Neural cell (in vitro differentiated cells): ENCODE data around the gene NOL7. TPM values are rescaled to one million over a fixed set of nuclear protein-coding genes. Genes with fewer than 3 reads are reported as not detected.

Experiments used
- H2AFZ ChIP-seq: fragments of 200-600, 300-800 bp; sonication (generic), shearing (Covaris generic); 2 replicates; pipeline ENCODE4 v1.6.0; 2014; ENCODE audit warnings: low read depth, mild to moderate bottlenecking, antibody characterized with exemption, low read length, moderate library complexity
- H3F3A ChIP-seq: fragments of 200-600 bp; shearing (Covaris generic); 2 replicates; pipeline ENCODE4 v1.6.1; 2016; ENCODE audit warnings: mild to moderate bottlenecking, moderate library complexity, mixed read lengths, antibody characterized with exemption, low read length; ENCODE audit not compliant: insufficient read depth, poor library complexity, severe bottlenecking
- H3K27ac ChIP-seq: fragments of 200-600, 300-800 bp; sonication (generic), shearing (Covaris generic); 2 replicates; pipeline ENCODE4 v1.5.1; 2014; ENCODE audit warnings: mild to moderate bottlenecking, low read length, moderate library complexity
- H3K27me3 ChIP-seq: fragments of 300-800, 200-600 bp; sonication (generic), shearing (Covaris generic); 2 replicates; pipeline ENCODE4 v1.6.0; 2014; ENCODE audit warnings: mild to moderate bottlenecking, low read depth, low read length, moderate library complexity; ENCODE audit not compliant: insufficient read depth
- H3K36me3 ChIP-seq: fragments of 300-800, 200-600 bp; sonication (generic), shearing (Covaris generic); 2 replicates; pipeline ENCODE4 v1.5.1; 2014; ENCODE audit warnings: mild to moderate bottlenecking, antibody characterized with exemption, low read length, moderate library complexity; ENCODE audit not compliant: insufficient read depth
- H3K4me2 ChIP-seq: fragments of 300-800, 200-600 bp; sonication (generic), shearing (Covaris generic); 2 replicates; pipeline ENCODE4 v1.6.0; 2014; ENCODE audit warnings: mild to moderate bottlenecking, low read length
- H3K4me3 ChIP-seq: fragments of 300-800, 200-600 bp; sonication (generic), shearing (Covaris generic); 2 replicates; pipeline ENCODE4 v1.5.1; 2014; ENCODE audit warnings: mild to moderate bottlenecking, low read length, moderate library complexity
- H3K79me2 ChIP-seq: fragments of 200-600 bp; shearing (Covaris generic); replicated peaks from 2 replicates; pipeline ENCODE4 v1.6.0; 2014; ENCODE audit warnings: mild to moderate bottlenecking, low read length, moderate library complexity; ENCODE audit not compliant: insufficient read depth
- H3K9ac ChIP-seq: fragments of 300-800, 200-600 bp; sonication (generic), shearing (Covaris generic); 2 replicates; pipeline ENCODE4 v1.6.1; 2016; ENCODE audit warnings: mild to moderate bottlenecking, low read length, mixed read lengths
- H3K9me2 ChIP-seq: fragments of 200-600 bp; shearing (Covaris generic); 2 replicates; pipeline ENCODE4 v1.6.1; 2016; ENCODE audit warnings: mild to moderate bottlenecking, low read length, mixed read lengths; ENCODE audit not compliant: insufficient read depth
- H3K9me3 ChIP-seq: fragments of 200-600, 300-800 bp; sonication (generic), shearing (Covaris generic); 2 replicates; pipeline ENCODE4 v1.6.1; 2016; ENCODE audit warnings: mild to moderate bottlenecking, mixed run types, low read length, moderate library complexity, mixed read lengths
- H4K20me1 ChIP-seq: fragments of 200-600 bp; shearing (Covaris generic); 2 replicates; pipeline ENCODE4 v1.6.1; 2016; ENCODE audit warnings: mild to moderate bottlenecking, mixed run types; ENCODE audit not compliant: insufficient read depth
- EP300 ChIP-seq: fragments of 450-650 bp; conservative IDR thresholded peaks from 2 replicates; pipeline ENCODE4 v1.6.1; 2014; ENCODE audit warnings: antibody characterized with exemption, mild to moderate bottlenecking, moderate library complexity; ENCODE audit not compliant: poor library complexity, severe bottlenecking
- EZH2 ChIP-seq: fragments of 200-600, 300-800 bp; shearing (Covaris generic), sonication (generic); IDR thresholded peaks from 2 replicates; pipeline ENCODE4 v1.6.1; 2014; ENCODE audit warnings: antibody characterized with exemption, low read length, borderline replicate concordance, mild to moderate bottlenecking; ENCODE audit not compliant: insufficient read depth, poor library complexity, severe bottlenecking
- MXI1 ChIP-seq: fragments of 450-650 bp; conservative IDR thresholded peaks from 2 replicates; pipeline ENCODE4 v1.6.1; 2014; ENCODE audit warnings: antibody characterized with exemption, mild to moderate bottlenecking; ENCODE audit not compliant: poor library complexity, severe bottlenecking
- POLR2AphosphoS5 ChIP-seq: IDR thresholded peaks from 2 replicates; pipeline ENCODE4 v1.6.1; 2012
- RAD21 ChIP-seq: fragments of 450-650 bp; conservative IDR thresholded peaks from 2 replicates; pipeline ENCODE4 v1.6.1; 2014; ENCODE audit warnings: antibody characterized with exemption, mild to moderate bottlenecking, moderate library complexity
- SMC3 ChIP-seq: fragments of 450-650 bp; conservative IDR thresholded peaks from 2 replicates; pipeline ENCODE4 v1.6.1; 2014; ENCODE audit warnings: antibody characterized with exemption, mild to moderate bottlenecking, moderate library complexity; ENCODE audit not compliant: poor library complexity
- TAF1 ChIP-seq: IDR thresholded peaks from 2 replicates; pipeline ENCODE4 v1.6.1; 2012; ENCODE audit warnings: low read depth
- polyA plus RNA-seq: library from polyadenylated mRNA; depleted of rRNA; stranded (reverse); fragments of >200 nt; gene quantifications from 2 replicates; pipeline ENCODE4 v1.2.3, GENCODE V29; 2014
- TF ChIP-seq, protein P1 (sequence below): IDR thresholded peaks from 2 replicates; pipeline ENCODE4 v1.6.1; 2012; ENCODE audit warnings: borderline replicate concordance
- TF ChIP-seq, protein P2 (sequence below): fragments of 450-650 bp; IDR thresholded peaks from 2 replicates; pipeline ENCODE4 v1.5.1; 2014; ENCODE audit warnings: antibody characterized with exemption, mild to moderate bottlenecking, moderate library complexity; ENCODE audit not compliant: poor library complexity, severe bottlenecking

NOL7 gene
- polyA plus RNA-seq, 1 donor from 2014 or later: 117 TPM

- Histone ChIP-seq H3K9me3 (no peaks in the 10 kb centered on the region), H3K4me3 (no peak overlapping the region), H3K9me2 (no peaks in the 10 kb centered on the region), H3F3A (no peaks in the 10 kb centered on the region), H3K27me3 (no peaks in the 10 kb centered on the region), H3K4me2 (no peak overlapping the region), H4K20me1 (no peaks in the 10 kb centered on the region), H3K9ac (no peak overlapping the region), H3K36me3 (no peaks in the 10 kb centered on the region), H3K79me2 (no peaks in the 10 kb centered on the region), H3K27ac (no peak overlapping the region), H2AFZ (no peak overlapping the region)
- TF ChIP-seq, protein P1, sequence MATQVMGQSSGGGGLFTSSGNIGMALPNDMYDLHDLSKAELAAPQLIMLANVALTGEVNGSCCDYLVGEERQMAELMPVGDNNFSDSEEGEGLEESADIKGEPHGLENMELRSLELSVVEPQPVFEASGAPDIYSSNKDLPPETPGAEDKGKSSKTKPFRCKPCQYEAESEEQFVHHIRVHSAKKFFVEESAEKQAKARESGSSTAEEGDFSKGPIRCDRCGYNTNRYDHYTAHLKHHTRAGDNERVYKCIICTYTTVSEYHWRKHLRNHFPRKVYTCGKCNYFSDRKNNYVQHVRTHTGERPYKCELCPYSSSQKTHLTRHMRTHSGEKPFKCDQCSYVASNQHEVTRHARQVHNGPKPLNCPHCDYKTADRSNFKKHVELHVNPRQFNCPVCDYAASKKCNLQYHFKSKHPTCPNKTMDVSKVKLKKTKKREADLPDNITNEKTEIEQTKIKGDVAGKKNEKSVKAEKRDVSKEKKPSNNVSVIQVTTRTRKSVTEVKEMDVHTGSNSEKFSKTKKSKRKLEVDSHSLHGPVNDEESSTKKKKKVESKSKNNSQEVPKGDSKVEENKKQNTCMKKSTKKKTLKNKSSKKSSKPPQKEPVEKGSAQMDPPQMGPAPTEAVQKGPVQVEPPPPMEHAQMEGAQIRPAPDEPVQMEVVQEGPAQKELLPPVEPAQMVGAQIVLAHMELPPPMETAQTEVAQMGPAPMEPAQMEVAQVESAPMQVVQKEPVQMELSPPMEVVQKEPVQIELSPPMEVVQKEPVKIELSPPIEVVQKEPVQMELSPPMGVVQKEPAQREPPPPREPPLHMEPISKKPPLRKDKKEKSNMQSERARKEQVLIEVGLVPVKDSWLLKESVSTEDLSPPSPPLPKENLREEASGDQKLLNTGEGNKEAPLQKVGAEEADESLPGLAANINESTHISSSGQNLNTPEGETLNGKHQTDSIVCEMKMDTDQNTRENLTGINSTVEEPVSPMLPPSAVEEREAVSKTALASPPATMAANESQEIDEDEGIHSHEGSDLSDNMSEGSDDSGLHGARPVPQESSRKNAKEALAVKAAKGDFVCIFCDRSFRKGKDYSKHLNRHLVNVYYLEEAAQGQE: no peak
Observed at GRCh38 chr6:13566500-13566899, 48.6 kb upstream of the NOL7 start.

- no peaks in the 10 kb centered on the region for H3K36me3 ChIP-seq
- H3K27me3 ChIP-seq: no peaks in the 10 kb centered on the region
- H3K27ac ChIP-seq: no peak overlapping the region
- H3K9ac ChIP-seq: no peak overlapping the region
- H3K4me3 ChIP-seq: no peak overlapping the region
- H3K4me2 ChIP-seq: no peak overlapping the region
- no peaks in the 10 kb centered on the region for H3K9me2 ChIP-seq
- no peaks in the 10 kb centered on the region for H4K20me1 ChIP-seq
- H3F3A ChIP-seq: peaks cover 5% of the 10 kb centered on the region
- H3K9me3 ChIP-seq: no peaks in the 10 kb centered on the region
- no peaks in the 10 kb centered on the region for H3K79me2 ChIP-seq
- TF ChIP-seq, protein P1: no peak
- TF ChIP-seq RAD21 (no peak), TAF1 (no peak), EZH2 (no peak), SMC3 (no peak), POLR2AphosphoS5 (no peak), EP300 (no peak), MXI1 (no peak)
- TF ChIP-seq, protein P2, sequence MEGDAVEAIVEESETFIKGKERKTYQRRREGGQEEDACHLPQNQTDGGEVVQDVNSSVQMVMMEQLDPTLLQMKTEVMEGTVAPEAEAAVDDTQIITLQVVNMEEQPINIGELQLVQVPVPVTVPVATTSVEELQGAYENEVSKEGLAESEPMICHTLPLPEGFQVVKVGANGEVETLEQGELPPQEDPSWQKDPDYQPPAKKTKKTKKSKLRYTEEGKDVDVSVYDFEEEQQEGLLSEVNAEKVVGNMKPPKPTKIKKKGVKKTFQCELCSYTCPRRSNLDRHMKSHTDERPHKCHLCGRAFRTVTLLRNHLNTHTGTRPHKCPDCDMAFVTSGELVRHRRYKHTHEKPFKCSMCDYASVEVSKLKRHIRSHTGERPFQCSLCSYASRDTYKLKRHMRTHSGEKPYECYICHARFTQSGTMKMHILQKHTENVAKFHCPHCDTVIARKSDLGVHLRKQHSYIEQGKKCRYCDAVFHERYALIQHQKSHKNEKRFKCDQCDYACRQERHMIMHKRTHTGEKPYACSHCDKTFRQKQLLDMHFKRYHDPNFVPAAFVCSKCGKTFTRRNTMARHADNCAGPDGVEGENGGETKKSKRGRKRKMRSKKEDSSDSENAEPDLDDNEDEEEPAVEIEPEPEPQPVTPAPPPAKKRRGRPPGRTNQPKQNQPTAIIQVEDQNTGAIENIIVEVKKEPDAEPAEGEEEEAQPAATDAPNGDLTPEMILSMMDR: no peak
- no peak overlapping the region for H2AFZ ChIP-seq
Observed at GRCh38 chr6:13568970-13569369, 46.2 kb upstream of the NOL7 start.
